Spleen (tissue), 7 donors: ENCODE measurements around the gene ATRN.

Source experiments
- CTCF ChIP-seq, 11 experiments: fragments of 200-600 bp in 7 of 11; fragments of 450-650 bp in 4 of 11; sonication (generic) in 4 of 11; IDR thresholded peaks in 8 of 11; conservative IDR thresholded peaks in 3 of 11; 1 replicate in 7 of 11; 2 replicates in 4 of 11; pipeline versions ENCODE4 v1.4.0 to v1.8.0; 2016 to 2021; ENCODE audit warnings: antibody characterized with exemption in 11 of 11, inconsistent platforms in 4 of 11, mild to moderate bottlenecking in 1 of 11
- POLR2A ChIP-seq, 3 donors: fragments of 450-650 bp; IDR thresholded peaks; one replicate each; pipeline ENCODE4 v1.5.1; 2017; ENCODE audit warnings: antibody characterized with exemption in 3 of 3, mild to moderate bottlenecking in 1 of 3
- donor health status: DM: no; HTN: no; CAD: no; lungs with moderate emphysema.
- donor health status: DM: no; HTN: no; CAD: no.
- donor health status: DM: no; HTN: no; CAD: no.

GRCh38 chr20:3472105-3472504 is 1.3 kb downstream of the ATRN start:
- TF ChIP-seq CTCF (IDR thresholded peaks at IDR 0.05 in 8 of 11, conservative IDR thresholded peaks at IDR 0.05 in 3 of 11) (no peak), POLR2A (IDR thresholded peaks at IDR 0.05) (no peak)
